ENCODE data around the gene PHETA1.
A peak's percentile ranks its signal among the peaks of the same experiment; 100 is the strongest.
"Not testable (repeated sequence)": the region's sequence is repeated elsewhere in the genome, so short reads cannot be mapped to it uniquely, and the experiment has no call there.

Gene PHETA1

DNA sequence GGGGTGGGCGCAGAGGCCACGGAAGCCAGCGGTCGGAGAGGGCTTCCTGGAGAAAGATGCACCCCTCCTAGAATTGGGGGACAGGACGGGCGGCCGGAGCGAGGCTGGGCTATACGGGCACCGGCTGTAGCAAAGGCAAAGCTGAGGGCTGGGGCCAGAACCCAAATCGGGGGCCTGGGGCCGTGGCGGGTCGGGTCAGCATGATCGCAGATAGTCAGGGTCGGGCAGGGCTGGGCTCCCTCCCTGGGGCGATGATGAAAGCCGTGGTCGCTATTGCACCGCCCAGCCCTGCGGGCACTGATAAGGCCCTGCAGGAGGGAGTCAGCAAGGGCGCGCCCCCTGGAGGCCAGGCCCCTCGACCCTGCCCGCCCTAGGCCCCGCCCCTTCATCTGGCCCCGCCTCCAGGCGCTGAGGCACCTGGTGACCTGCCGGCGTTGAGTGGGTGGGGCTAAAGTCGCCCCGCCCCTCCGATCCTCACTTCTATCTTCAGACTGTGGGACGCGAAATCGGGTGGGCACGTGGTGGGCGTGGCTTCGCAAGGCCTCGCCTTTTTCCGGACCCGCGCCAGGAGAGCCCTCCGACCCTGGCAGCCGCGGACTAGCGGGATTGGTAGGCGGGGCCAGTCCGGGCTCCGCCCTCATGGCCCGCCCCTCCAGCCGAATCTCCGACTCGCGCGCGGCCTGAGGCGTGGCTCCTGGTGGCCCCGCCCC, 36.4 kb upstream of the PHETA1 start:
- peak; percentile 98 to 99 for DNase-seq

DNA sequence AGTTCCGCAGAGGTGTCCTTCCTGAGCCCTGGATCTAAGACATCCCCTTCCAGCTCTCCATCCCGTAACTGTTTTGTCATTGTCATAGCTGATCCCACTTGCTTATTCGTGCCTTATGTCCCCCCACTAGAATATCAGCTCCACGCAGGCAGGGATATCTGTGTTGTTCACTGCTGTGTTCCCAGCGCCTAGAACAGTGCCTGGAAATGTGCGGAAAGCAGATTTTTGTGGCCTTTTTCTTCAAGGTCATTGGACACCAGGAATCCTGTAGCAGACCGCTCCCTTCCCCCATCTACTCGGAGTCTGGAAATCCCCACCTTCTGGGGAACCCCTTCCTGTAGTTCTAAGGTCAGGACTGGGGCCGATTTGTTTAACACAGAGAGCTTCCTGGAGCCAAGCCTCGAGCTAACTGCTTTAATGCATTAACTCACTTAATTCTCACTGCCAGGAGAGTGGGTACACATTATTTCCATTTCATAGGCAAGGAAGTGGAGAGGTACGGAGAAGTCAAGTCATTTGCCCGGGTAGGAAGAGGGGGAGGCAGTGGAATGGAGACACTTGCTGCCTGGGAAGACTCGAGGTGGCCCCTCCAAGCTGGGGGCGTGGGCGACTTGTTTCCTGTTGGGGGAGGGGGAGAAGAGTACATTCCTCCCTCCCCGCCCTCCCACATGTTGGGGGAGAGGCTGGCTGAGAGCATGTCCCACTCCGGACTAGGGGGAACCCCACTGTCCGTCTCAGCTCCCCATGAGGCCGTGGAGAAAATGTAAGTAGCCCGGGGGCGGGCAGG, 35.7 kb upstream of the PHETA1 start:
- peak; percentile 55 to 76 for DNase-seq

DNA sequence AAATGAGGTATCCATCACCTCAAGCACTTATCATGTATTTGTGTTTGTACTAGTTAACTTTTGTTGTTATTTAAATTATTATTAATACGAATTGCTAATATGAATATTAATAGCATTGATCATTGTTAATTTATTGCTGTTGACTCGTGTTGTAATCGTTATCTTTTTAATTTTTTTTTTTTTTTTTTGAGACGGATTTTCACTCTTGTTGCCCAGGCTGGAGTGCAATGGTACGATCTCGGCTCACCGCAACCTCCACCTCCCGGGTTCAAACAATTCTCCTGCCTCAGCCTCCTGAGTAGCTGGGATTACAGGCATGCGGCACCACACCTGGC, 33.6 kb upstream of the PHETA1 start:
- DNase-seq: not testable (repeated sequence)

DNA sequence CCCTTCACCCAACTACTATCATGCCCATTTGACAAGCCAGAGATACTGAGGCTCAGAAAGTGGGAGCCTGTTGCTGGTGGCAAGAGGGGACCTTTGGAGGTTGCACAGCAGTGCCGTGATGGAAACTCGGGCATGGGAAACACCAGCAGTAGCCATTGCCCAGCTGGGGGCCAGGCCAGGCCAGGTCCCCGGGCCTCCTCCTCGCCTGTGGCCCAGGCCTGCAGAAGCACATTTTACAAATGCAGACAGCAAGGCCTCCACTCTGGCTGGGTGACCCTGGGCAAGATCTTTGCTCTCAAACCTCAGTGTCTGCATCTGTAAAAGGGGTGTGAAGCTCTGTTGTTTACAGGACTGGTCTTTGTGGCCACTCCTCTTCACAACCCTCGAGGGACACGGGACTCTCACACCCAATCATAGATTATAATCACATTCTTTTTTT, 32.3 kb upstream of the PHETA1 start:
- no peak for DNase-seq

DNA sequence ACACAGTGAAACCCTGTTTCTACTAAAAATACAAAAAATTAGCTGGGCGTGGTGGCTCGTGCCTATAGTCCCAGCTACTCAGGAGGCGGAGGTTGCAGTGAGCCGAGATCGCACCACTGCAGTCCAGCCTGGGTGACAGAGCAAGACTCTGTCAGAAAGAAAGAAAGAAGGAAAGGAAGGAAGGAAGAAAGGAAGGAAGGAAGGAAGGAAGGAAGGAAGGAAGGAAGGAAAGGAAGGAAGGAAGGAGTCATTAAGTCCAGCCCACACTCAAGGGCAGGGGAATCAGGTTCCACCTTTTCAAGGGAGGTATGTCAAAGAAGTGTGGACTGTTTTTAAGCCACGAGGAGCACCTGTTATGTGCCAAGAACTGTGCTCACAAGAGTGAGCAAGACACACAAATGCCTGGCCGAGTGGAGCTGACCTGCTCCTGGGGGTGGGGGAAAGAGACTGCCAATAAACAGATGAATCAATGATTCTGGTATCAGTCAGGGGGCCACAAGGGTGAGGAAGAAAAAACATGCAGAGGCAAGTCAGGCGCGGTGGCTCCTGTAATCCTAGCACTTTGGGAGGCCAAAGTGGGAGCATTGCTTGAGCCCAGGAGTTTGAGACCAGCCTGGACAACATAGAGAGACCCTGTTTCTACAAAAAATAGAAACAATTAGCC, 31.0 kb upstream of the PHETA1 start:
- DNase-seq: not testable (repeated sequence)

DNA sequence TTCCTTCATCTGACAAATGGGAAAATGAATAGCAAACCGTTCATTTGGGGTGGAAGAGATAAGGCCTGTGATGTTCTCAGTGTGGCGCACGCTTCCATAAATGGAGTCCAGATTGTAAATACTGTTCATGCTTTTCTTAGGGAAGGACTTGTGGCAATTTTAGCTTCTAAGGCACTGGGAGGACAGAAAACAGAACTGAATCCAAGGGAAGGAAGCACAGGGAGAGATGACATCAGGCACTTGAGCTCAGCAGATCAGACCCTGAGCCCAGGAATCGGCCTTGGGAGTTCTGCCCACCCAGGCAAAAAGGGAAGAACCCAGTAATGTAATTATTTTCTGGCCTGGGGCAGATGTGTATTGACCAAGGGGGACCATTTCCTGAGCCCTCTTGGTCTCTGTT, 29.6 kb upstream of the PHETA1 start:
- no peak for DNase-seq

DNA sequence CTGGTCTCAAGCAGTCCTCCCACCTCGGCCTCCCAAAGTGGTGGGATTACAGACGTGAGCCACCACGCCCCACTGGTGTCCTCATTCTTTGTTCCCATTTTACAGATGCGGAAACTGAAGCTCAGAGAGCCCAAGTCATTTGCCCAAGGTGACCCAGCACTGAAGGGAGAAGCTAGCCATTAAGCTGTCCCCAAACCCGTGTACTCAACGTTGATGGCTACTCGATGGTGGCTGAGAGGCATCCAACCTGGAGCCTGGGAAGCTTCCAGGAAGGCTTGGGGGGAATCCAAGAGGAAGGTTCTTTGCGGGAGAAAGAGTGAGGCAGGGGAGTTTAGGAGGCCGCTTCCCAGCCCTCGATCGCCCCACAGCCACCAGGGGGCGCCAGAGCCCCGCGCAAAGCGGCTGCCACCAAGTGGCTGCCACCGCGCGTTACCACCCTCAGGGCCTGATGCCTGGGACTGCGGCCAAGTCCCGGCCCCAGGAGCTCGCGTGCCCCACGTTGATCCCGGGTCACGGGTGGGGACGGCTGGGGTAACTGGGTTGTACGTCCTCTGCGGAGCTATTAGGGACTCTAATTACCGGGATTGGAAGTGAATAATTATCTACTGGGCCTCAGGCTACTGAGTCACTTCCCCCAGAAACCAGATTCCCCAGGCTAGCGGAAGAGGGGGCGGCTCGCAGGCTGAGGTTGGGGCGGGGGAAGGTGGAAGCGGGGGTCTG, 28.0 kb upstream of the PHETA1 start:
- peak; percentile 85 to 86 for DNase-seq

DNA sequence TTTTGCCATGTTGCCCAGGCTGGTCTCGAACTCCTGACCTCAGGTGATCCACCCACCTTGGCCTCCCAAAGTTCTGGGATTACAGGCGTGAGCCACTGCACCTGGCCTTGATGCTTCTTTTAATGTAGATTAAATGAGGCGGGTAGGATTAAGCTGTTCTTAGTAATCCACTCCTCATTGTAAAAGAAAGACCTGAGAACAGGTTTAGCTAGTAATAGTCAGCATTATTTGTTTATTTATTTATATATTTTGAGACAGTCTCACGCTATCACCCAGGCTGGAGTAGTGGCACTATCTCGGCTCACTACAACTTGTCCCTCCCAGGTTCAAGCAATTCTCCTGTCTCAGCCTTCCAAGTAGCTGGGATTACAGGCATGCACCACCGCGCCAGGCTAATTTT, 27.4 kb upstream of the PHETA1 start:
- not testable (repeated sequence) for DNase-seq

DNA sequence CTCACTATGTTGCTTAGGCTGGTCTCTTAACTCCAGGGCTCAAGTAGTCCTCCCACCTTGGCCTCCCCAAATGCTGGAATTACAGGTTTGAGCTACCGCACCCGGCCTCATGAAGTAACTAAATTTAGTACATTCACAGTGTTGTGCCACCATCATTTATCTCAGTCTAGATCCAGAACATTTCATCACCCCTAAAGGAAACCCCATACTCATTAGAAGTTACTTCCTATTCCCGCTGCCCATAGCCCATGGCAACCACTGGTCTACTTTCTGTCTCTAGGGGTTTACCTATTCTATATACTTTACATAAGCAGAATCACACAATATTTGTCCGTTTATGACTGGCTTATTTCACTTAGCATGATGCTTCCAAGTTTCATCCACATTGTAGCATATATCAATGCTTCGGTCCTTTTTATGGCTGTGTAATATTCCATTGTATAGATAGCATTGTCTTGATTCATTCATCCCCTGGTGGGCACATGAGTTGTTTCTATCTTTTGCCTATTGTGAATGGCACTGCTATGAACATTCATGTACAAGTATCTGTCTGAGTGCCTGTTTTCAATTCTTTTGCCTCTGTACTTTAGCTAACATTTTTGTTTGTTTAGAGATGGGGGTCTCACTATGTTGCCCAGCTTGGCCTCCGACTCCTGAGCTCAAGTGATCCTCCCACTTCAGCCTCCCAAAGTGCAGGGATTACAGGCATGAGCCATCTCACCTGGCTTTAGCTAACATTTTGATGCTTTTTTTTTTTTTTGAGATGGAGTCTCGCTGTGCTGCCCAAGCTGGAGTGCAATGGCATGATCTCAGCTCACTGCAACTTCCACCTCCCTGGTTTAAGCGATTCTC, 26.7 kb upstream of the PHETA1 start:
- no peak for DNase-seq

DNA sequence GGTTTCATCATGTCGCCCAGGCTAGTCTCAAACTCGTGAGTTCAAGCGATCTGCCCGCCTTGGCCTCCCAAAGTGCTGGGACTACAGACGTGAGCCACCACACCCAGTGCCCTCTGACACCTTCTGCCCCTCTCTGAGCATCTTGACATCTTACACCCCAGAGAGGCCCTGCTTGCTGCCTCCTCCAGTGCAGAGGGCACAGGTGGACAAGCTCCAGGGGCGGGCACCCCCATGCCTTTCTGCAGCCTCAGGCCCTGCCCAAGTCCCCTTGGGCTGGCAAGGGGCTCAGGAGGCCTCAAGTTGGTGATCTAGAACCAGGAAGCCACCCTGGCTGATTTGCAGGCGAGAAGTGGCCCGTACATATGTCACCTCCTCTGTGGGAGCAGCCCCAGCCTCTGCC, 25.6 kb upstream of the PHETA1 start:
- DNase-seq: no peak

DNA sequence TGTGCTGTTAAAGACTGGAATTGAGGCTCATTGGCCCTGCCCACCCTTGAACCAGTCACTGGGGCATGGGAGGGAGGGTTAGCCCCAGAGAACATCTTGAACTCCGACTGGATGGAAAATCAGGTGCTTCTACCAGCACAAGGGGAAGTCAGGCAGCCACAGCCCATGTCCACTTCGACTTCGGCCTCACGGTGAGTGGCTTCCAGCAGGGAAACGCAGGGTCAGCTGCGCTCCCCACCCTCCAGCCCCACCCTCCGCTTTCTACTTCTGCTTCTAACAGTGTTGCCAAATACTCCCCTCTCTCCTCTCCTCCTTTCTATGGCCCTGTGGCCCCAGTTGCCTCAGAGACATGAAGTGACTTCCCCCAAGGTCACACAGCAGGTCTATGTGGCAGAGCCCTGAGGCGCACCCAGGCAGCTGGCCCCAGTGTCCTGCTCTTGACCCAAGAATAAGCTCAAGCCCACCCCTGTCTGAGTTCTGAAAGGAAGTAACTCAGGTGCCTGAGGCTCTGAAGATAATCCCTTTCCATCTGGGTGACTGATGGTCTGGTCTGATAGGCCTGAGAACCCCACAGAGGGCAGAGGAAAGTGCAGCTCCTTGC, 24.9 kb upstream of the PHETA1 start:
- DNase-seq: peak in 1 of 2 donors; percentile 66

DNA sequence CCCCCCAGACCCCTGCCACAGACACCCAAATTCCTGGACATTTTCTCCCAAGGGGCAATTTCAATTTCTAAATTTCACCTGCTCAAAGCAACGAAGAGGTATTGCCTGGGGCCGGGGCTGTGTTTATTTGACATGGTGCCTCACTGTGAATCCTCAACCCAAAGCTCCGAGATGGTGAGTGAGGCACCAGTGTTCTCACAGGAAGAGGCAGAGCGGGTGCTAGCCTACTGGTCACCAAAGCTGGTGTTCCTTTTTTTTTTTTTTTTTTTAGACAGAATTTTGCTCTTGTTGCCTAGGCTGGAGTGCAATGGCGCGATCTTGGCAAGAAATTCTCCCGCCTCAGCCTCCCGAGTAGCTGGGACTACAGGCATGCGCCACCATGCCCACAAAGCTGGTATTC, 22.0 kb upstream of the PHETA1 start:
- DNase-seq: no peak

DNA sequence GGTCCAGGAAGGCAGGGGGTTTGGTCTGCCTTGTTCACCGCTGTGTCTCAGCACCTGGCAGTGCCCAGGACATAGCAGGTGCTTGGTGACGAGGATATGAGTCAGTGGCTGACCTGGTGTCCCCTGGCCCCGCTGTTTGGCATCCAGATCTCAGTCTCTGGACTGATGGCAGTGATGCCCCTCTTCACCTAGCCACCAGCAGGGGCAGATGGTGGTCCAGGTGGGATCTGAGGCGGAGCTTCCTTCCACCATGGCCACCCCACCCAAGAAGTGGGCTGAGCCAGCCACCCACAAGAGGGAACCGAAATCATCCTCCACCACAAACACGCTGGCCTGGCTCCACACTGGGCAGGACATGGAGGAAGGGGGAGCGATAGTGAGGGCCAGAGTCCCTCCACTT, 20.7 kb upstream of the PHETA1 start:
- DNase-seq: no peak

DNA sequence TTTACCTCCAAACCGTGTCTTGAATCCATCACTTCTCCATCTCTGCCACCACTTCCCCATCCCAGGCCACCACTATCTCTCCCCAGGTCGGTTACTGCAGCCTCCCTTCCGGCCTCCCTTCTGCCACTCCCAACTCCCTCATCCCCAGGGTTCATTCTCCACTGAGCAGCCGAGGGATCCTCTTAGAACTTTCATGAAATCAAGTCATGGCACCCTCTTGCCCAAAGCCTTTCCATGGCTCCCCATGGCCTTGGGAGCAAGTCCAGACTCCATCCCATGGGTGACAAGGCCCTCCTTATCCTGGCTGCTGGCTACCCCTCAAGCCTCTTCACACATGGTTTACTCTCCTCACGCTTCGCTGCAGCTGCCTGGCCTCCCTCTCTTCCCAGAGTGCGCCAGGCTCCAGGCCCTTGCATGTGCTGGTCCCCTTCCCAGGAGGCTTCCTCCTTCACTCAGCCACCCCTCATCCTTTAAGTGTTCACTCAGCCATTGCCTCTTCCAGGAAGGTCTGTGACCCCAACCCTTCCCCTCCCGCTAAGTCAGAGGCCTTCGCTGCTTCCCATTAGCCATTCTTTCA, 18.9 kb upstream of the PHETA1 start:
- no peak for DNase-seq

DNA sequence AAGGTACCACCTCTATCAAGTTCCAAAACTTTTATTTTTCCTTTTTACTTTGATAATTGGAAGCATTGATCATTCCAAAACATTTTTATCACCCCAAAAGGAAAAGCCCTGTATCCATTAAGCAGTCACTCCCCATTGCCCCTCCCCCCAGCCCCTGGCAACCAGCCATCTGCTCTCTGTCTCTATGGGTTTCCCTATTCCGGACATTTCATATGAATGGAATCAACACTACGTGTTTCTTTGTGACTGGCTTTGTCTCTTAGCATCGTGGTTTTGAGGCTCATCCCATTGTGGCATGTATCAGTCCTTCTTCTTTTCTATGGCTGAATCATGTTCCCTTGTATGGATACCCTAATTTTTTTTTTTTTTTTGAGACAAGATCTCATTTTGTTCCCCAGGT, 18.0 kb upstream of the PHETA1 start:
- DNase-seq: no peak

DNA sequence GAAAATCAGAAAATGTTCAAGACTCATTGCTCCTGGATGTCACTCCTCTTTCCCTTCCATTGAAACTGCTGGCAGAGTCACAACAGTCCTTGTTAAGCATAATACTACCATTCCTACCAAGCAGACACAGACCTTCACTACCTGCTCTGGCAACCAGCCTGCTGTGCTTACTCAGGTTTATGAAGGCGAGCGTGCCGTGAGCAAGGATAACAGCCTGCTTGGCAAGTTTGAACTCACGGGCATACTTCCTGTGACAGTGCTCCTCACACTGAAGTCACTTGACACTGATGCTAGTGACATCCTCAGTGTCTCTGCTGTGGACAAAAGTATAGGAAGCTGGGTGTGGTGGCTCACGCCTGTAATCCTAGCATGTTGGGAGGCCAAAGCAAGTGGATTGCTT, 15.7 kb upstream of the PHETA1 start:
- no peak for DNase-seq

DNA sequence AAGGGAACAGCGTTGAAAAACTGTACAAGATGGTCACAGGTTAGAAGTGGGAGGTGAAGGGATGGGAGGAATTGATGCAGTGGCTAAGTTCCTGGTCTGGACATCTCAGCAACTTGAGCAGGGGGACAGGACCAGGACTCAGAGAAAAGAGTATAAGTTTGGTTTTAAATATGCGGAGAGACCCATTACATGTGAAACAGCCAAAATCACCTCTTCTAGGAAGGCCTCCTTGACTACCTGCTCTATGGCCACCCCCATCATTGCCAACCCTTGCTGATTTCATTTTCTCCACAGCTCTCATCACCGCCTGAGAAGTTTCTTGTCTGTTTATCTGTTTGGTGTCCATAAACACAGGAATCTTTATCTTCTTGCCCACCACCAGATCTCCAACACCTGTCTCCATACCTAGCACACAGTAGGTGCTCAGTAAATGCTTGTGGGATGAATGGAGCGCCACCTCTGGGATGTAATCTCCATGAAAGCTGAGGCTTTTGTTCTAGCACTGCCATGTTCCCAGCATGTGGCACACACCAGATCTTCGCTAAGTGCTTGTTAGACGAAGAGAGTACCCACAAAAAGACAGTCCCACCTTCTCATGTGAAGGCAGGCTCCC, 11.2 kb upstream of the PHETA1 start:
- DNase-seq: no peak

DNA sequence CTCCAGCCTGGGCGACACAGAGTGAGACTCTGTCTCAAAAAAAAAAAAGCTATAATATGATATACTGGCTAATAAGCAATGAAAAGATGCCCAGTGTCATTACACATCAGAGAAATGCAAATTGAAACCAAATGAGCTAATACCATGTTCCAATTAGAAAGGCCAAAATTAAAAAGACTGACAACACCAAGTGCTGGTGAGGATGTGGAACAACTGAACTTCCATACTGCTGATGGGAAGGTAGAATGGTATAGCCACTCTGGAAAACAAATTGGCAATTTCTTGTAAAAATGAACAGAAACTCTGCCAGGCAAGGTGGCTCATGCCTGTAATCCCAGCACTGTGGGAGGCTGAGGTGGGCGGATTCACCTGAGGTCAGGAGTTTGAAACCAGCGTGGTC, 8.5 kb upstream of the PHETA1 start:
- DNase-seq: no peak

DNA sequence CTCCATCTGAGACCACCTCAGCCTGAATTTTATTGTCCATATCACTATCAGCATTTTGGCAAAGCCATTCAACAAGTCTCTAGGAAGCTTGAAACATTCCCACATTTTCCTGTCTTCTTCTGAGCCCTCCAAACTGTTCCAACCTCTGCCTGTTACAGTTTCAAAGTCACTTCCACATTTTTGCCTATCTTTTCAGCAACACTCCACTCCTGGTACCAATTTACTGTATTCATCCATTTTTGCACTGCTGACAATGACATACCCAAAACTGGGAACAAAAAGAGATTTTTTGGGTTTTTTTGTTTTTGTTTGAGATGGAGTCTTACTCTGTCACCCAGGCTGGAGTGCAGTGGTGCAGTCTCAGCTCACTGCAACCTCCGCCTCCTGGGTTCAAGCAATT, 4.3 kb upstream of the PHETA1 start:
- not testable (repeated sequence) for DNase-seq

DNA sequence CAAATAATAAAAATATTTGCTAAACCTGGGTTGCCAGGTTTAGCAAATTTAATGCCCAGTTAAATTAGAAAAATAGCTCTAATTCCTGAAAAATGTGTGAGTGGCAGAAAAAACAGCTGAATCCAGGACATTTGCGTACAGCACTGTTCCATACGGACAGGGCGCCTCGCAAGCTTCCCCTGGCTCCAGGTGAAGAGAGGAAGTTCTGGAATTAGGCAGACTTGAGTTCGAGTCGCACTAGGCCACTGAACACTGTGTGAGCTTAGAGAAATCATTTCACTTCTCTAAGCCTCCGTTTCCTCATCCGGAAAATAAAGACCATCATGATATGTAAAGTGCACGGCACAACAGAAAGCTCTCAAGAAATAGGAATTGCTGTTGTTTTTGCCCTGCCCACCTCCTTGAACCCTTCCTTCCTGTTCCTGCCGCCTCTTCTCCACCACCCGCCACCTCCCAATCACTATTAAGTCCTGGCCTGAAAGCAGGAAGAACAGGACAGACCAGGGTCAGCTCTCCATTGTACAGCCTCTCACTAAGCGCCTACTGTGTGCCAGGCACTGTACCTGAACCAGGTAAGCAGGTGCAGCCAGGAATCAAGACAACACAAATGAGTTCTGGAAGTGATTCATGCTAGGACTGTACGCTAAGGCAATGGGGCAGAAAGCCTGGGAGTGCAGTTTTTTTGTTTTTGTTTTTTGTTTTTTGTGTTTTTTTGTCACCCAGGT, 763 bp upstream of the PHETA1 start:
- DNase-seq: no peak

All from CD4-positive, alpha-beta T cell treated with Interleukin-4 for 1 hour (primary cell).